ENCODE measurements around the gene SLC39A8.

- TF ChIP-seq CTCF (IDR thresholded peaks at IDR 0.05 in 2 of 3, conservative IDR thresholded peaks at IDR 0.05 in 1 of 3; ENCODE audit: borderline replicate concordance in 1 of 3, insufficient read depth in 1 of 3, low read depth in 2 of 3, low read length in 2 of 3) (no peak), EGR1 (IDR thresholded peaks at IDR 0.05; ENCODE audit: low read depth) (no peak; the same call in 1 of the 2 replicates), RAD21 (IDR thresholded peaks at IDR 0.05; ENCODE audit: low read depth) (no peak), MAX (IDR thresholded peaks at IDR 0.05) (peak; percentile 89), SP1 (IDR thresholded peaks at IDR 0.05; ENCODE audit: low read depth) (no peak; the same call in 1 of the 2 replicates), ZNF274 (IDR thresholded peaks at IDR 0.05; ENCODE audit: low read depth, low read length) (no peak), ZFX (IDR thresholded peaks at IDR 0.05) (peak; percentile 74), ATF3 (IDR thresholded peaks at IDR 0.05) (no peak)
Measured at GRCh38 chr4:102344520-102344953, 745 bp downstream of the SLC39A8 start.
